ENCODE data around the gene GULP1. TPM values are rescaled to one million over a fixed set of nuclear protein-coding genes. Genes with fewer than 3 reads are reported as not detected.

The GULP1 gene
- total RNA-seq, 1 donor from 2014 or later: 22.8 TPM

GRCh38 chr2:188319838-188320237 is 28.2 kb downstream of the GULP1 start:
- Mint-ChIP-seq H3K27me3 (ENCODE audit: unreplicated experiment) (peaks cover 4% of the 10 kb centered on the region), H3K4me3 (ENCODE audit: unreplicated experiment) (no peak overlapping the region), H3K27ac (ENCODE audit: unreplicated experiment) (no peak overlapping the region), H3K4me1 (ENCODE audit: unreplicated experiment) (peaks cover 23% of the 10 kb centered on the region), H3K9me3 (ENCODE audit: unreplicated experiment) (no peaks in the 10 kb centered on the region), H3K36me3 (ENCODE audit: low read depth, unreplicated experiment) (no peaks in the 10 kb centered on the region)
- no peak for DNase-seq (ENCODE audit: low spot score)
- TF ChIP-seq, protein P1, sequence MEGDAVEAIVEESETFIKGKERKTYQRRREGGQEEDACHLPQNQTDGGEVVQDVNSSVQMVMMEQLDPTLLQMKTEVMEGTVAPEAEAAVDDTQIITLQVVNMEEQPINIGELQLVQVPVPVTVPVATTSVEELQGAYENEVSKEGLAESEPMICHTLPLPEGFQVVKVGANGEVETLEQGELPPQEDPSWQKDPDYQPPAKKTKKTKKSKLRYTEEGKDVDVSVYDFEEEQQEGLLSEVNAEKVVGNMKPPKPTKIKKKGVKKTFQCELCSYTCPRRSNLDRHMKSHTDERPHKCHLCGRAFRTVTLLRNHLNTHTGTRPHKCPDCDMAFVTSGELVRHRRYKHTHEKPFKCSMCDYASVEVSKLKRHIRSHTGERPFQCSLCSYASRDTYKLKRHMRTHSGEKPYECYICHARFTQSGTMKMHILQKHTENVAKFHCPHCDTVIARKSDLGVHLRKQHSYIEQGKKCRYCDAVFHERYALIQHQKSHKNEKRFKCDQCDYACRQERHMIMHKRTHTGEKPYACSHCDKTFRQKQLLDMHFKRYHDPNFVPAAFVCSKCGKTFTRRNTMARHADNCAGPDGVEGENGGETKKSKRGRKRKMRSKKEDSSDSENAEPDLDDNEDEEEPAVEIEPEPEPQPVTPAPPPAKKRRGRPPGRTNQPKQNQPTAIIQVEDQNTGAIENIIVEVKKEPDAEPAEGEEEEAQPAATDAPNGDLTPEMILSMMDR (IDR thresholded peaks at IDR 0.05; ENCODE audit: unreplicated experiment): no peak

DNA sequence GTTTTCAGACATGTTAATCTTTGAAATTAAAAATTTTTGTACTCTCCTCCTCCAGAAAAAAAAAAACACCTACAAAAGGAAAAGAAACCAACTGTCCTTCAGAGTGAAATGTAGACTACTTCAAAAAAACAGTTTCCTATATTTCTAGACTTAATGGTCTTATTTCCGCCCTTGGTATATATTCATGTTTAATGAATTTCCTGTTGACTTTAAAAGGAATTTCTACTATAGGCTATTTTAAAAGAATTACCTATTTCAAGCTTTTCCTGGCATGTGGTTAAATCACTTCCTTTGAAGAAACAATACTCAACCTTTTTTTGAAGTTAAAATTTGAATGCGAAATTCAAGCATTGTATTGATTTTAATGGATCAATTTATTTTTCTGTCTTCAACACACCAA is 29.2 kb downstream of the GULP1 start:
- no peak for DNase-seq (ENCODE audit: low spot score)
- H3K27me3 Mint-ChIP-seq (ENCODE audit: unreplicated experiment): peaks cover 4% of the 10 kb centered on the region
- no peaks in the 10 kb centered on the region for H3K9me3 Mint-ChIP-seq (ENCODE audit: unreplicated experiment)
- peaks cover 23% of the 10 kb centered on the region for H3K4me1 Mint-ChIP-seq (ENCODE audit: unreplicated experiment)
- no peak overlapping the region for H3K4me3 Mint-ChIP-seq (ENCODE audit: unreplicated experiment)
- TF ChIP-seq, protein P1 (IDR thresholded peaks at IDR 0.05; ENCODE audit: unreplicated experiment): no peak
- H3K36me3 Mint-ChIP-seq (ENCODE audit: low read depth, unreplicated experiment): no peaks in the 10 kb centered on the region
- H3K27ac Mint-ChIP-seq (ENCODE audit: unreplicated experiment): no peak overlapping the region

DNA sequence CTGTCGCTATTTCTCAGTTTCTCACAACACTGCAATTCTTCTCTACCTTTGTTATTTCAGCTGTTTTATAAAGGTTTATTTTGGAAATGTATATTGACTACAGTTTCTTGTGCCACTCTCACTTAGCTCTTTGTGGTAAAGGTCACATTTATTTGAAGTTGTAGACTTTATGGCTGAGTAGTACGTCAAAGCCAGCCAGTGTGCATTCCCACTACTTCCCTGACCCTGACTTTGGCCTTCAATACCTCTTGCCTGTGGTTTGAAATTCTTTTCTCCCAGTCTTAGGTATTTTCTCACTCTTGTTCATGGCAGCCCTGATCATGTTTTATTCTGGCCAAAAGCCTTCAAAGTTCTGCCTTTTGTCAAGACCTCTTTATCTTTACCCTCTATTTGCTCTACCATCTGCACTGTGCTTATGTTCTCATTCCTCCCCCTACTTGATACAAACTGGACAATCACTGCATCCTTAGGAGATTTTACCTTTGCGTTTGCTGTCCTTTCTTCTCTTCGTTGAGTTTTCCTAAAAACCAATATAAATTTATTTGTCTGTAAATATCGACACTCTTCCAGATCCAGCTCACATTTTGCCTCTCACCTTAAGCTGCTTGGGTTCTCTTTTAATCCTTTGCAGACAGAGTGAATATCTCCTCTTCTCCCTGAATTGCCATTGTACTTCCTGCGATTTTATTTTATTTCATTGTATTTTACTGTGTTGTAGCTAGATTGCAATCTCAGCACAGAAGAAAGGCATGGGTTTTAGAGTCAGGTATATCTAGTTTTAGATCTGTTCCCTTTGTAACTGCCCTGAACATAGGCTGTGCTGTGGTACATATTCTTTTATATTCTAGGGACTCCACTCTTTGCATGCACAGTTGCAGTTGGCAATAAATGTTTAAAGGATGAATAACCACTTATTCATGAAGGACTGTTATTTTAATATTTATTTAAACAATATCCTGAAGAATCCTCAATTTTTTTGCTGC is 31.2 kb downstream of the GULP1 start:
- no peak overlapping the region for H3K27ac Mint-ChIP-seq (ENCODE audit: unreplicated experiment)
- no peaks in the 10 kb centered on the region for H3K27me3 Mint-ChIP-seq (ENCODE audit: unreplicated experiment)
- no peak for DNase-seq (ENCODE audit: low spot score)
- peaks cover 18% of the 10 kb centered on the region for H3K4me1 Mint-ChIP-seq (ENCODE audit: unreplicated experiment)
- no peaks in the 10 kb centered on the region for H3K9me3 Mint-ChIP-seq (ENCODE audit: unreplicated experiment)
- H3K4me3 Mint-ChIP-seq (ENCODE audit: unreplicated experiment): no peak overlapping the region
- TF ChIP-seq, protein P1 (IDR thresholded peaks at IDR 0.05; ENCODE audit: unreplicated experiment): no peak
- no peaks in the 10 kb centered on the region for H3K36me3 Mint-ChIP-seq (ENCODE audit: low read depth, unreplicated experiment)

DNA sequence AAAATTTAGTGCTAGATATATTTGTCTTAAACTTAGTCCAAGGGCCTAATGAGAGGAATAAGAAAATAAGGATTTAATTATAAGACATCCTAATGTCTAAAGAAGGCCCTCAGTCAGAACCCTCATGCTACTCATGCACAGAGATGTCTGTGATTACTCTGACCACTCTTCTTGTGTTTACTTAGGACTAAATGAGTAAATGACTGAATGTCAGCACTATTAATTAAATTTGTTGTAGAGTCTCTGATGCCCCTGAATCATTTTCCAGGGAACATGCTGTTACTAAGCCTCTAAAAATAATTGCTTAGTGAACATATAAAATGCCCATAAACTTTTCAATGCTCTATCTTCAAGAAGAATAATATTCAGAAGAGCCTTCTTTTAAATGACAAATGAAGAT is 32.4 kb downstream of the GULP1 start:
- H3K4me1 Mint-ChIP-seq (ENCODE audit: unreplicated experiment): peaks cover 18% of the 10 kb centered on the region

More for the DNA sequence above, 32.4 kb downstream of the GULP1 start:
- Mint-ChIP-seq H3K27ac (ENCODE audit: unreplicated experiment) (no peak overlapping the region), H3K36me3 (ENCODE audit: low read depth, unreplicated experiment) (no peaks in the 10 kb centered on the region), H3K4me3 (ENCODE audit: unreplicated experiment) (no peak overlapping the region), H3K9me3 (ENCODE audit: unreplicated experiment) (no peaks in the 10 kb centered on the region), H3K27me3 (ENCODE audit: unreplicated experiment) (no peaks in the 10 kb centered on the region)
- TF ChIP-seq, protein P1 (IDR thresholded peaks at IDR 0.05; ENCODE audit: unreplicated experiment): no peak
- DNase-seq (ENCODE audit: low spot score): no peak
